AML-193 (cell line): ENCODE data around the gene RASD2.

ENCODE experiments used
- DNase-seq, 2 experiments: peaks; one replicate each; lab custom pipeline; 2025; lab: John Stamatoyannopoulos, UW

Gene RASD2

GRCh38 chr22:35560824-35561223, 20.2 kb downstream of the RASD2 start:
- no peak for DNase-seq

- no peak for DNase-seq
Measured at GRCh38 chr22:35561796-35562526, 21.3 kb downstream of the RASD2 start.

- DNase-seq: no peak
Measured at GRCh38 chr22:35563211-35563610, 22.6 kb downstream of the RASD2 start.

- no peak for DNase-seq
Measured at GRCh38 chr22:35564975-35565867, 24.6 kb downstream of the RASD2 start.

GRCh38 chr22:35567351-35568141, 26.9 kb downstream of the RASD2 start:
- DNase-seq: no peak

- DNase-seq: no peak
Measured at GRCh38 chr22:35568751-35569739, 28.4 kb downstream of the RASD2 start.

- DNase-seq: no peak
Measured at GRCh38 chr22:35569916-35570315, 29.3 kb downstream of the RASD2 start.

GRCh38 chr22:35570686-35571194, 30.1 kb downstream of the RASD2 start:
- DNase-seq: no peak

GRCh38 chr22:35572556-35572955, 31.9 kb downstream of the RASD2 start:
- no peak for DNase-seq

GRCh38 chr22:35575116-35575748, 34.6 kb downstream of the RASD2 start:
- no peak for DNase-seq

GRCh38 chr22:35576671-35577070, 36.0 kb downstream of the RASD2 start:
- DNase-seq: no peak

GRCh38 chr22:35577799-35578659, 37.4 kb downstream of the RASD2 start:
- no peak for DNase-seq

- no peak for DNase-seq
Measured at GRCh38 chr22:35578836-35579575, 38.4 kb downstream of the RASD2 start.

GRCh38 chr22:35580351-35581022, 39.9 kb downstream of the RASD2 start:
- no peak for DNase-seq

- no peak for DNase-seq
Measured at GRCh38 chr22:35581023-35581413, 40.4 kb downstream of the RASD2 start.

GRCh38 chr22:35582218-35582860, 41.7 kb downstream of the RASD2 start:
- no peak for DNase-seq

- DNase-seq: peak; percentile 37 to 42
Measured at GRCh38 chr22:35582861-35583670, 42.4 kb downstream of the RASD2 start.
